ENCODE measurements around the gene HLA-DMA. TPM values are rescaled to one million over a fixed set of nuclear protein-coding genes. Genes with fewer than 3 reads are reported as not detected.

HLA-DMA gene
- total and polyA plus RNA-seq, 2 of the 13 experiments (the other 11 are each of a cell fraction or from before 2014, with no cell fraction given) = 0.70 to 0.71 TPM

DNA sequence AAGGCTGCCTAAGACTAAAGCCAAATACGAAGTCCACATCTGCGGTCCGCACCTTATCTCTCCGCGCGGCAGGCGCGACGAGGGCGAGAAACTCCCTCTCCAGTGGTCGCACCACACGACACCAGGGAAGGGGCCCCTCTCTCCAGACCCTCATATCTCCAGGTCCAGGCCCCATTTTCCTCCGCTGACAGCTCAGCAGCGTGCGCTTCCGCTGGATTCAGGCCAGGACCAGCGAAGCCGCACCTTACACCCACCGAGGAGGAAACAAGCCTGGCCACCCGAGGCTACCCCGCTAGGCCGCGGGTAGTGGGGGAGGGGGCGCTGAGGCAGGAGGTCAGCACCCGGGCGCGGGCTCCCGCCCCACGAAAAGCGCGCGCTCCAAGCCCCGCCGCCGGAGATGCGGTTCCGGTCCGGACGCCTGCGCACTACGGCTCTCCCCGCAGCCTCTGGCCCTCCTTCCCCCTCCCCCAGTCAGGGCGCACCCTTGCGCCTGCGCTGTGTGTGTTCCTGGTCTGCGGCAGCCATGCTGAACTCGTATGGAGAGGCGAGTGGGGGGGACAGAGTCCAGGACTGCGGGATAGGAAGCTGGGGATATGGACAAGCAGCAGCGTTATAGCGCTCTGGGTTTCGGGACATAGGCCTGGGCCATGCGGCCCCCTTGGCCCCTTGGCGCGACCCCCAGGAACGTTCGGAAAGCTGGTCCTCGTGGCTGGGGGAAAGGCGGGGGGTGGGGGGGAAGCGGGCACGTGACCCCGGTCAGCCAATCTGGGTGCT is 15.4 kb upstream of the HLA-DMA start, which contains the start of gene BRD2 (continued):
- peak; percentile 80; the same call in 1 of the 2 replicates for TF ChIP-seq HOXA9 (CRISPR knock-in tag; IDR thresholded peaks at IDR 0.05; ENCODE audit: borderline replicate concordance)
- TF ChIP-seq KLF12 (CRISPR knock-in tag; IDR thresholded peaks at IDR 0.05; ENCODE audit: borderline replicate concordance) = peak; percentile 88; the same call in 1 of the 2 replicates

DNA sequence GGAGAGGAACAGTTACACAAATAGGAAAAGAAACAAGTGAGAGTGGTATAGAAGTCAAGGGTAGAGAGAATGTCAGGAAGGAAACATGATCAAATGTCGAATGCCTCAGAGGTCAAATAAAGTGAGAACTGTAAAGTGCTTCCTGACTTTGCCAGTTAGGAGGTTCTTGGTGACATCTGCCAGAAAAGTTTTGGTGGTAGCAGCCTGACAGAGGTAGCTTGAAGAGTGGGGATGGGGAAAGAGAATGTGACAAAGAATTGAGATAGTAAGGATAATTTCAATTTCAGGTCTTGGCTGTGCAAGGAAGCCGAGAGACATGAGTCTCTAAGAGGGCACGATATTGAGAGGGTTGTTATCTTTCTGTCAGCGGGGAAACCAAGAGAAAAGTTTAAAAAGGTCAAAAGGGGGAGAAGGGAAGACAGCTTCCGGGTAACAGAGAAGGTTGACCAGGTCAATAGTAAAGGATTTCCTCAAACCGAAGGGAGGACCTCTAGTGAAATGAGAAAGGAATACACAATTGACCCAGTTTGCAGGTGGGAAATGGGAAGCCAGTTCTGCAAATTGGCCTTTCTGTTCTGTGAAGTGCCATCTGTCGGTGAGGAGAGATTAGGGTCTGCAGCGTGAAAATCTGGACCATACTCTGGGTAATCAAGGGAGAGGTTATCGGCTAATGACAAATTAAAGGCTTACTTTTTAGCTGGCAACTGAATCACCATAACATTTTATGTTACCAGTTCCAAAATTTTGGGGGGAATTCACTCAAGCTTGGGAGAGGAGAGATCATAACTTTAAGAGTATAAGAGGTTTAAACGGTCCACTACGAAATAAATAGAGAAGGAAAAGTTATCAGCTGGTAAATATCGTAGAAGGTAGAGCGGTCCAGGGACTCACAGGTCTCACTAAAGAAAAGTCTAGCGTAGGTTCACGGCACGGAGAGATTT is 14.5 kb upstream of the HLA-DMA start:
- H3K9ac ChIP-seq (ENCODE audit: insufficient read depth, low read depth, low read length) = peak overlapping the region; percentile 100
- H3K79me2 ChIP-seq (ENCODE audit: insufficient read depth, low read length) = peaks cover 43% of the 10 kb centered on the region
- H3K4me1 ChIP-seq (ENCODE audit: insufficient read depth, low read length) = peaks cover 39% of the 10 kb centered on the region
- ATAC-seq = peak; percentile 2; the same call in 2 of the 3 replicates
- intact Hi-C loops (cut with micrococcal nuclease; ENCODE audit: unreplicated experiment) = loop anchor here (5.0 kb wide), 1 partner anchor 80 kb away; no protein-coding TSS in a partner anchor
- peak; percentile 87 for DNase-seq (ENCODE audit: low spot score)
- in situ Hi-C loops (cut with HindIII; ENCODE audit: extremely low pct_ligation_motif_present, low pct_unique_long_range_greater_than_20kb) = loop anchor here (25.0 kb wide), 1 partner anchor 1055 kb away; the partner anchor contains the start of gene ZBTB12
- WGBS (ENCODE audit: low lambda C conversion rate) = 3% methylated on average over 16 of the region's 16 CpGs
- H3K27ac ChIP-seq (ENCODE audit: extremely low read length, insufficient read depth, low read length) = peak overlapping the region; percentile 99
- no peaks in the 10 kb centered on the region; a peak in 1 of 5 replicates for H3K27me3 ChIP-seq (ENCODE audit: control insufficient read depth in 1 of 2, insufficient read depth in 2 of 2, low read length in 2 of 2)
- CTCF ChIA-PET (ENCODE audit: low intra/inter-chr PET ratio, low total read pairs) = interaction anchor here (1.3 to 2.1 kb wide), 2 partner anchors 15 to 34 kb away, joined by 3 to 12 read pairs; partner anchors contain the start of gene HLA-DMA
- POLR2A ChIA-PET = interaction anchor here (0.7 to 10.5 kb wide), 6 partner anchors 14 to 350 kb away, joined by 3 to 305 read pairs (median 68); partner anchors contain the start of genes HLA-DMA, PSMB9, TAP1 and ZBTB22
- peak overlapping the region; percentile 93 for H3K4me2 ChIP-seq (ENCODE audit: low read depth, low read length)
- peak; percentile 93 for FAIRE-seq
- no peaks in the 10 kb centered on the region for H3K9me3 ChIP-seq (ENCODE audit: low read length)
- H2AFZ ChIP-seq (ENCODE audit: low read length) = no peak overlapping the region
- H4K20me1 ChIP-seq (ENCODE audit: insufficient read depth, low read length) = peaks cover 4% of the 10 kb centered on the region
- peaks cover 0 to 1% of the 10 kb centered on the region in 2 experiments; a peak in 2 of 5 replicates for H3K36me3 ChIP-seq (replicated peaks in 1 of 2; ENCODE audit: control insufficient read depth in 1 of 2, insufficient read depth in 2 of 2, low read length in 2 of 2)
- H3K4me3 ChIP-seq (replicated peaks in 1 of 3; ENCODE audit: insufficient read depth in 1 of 3, low read depth in 2 of 3, low read length in 3 of 3) = peak overlapping the region; percentile 75 to 96 (median 78)
- BruUV-seq (replicated peaks) = no TSS peak
- TF ChIP-seq, protein P1, sequence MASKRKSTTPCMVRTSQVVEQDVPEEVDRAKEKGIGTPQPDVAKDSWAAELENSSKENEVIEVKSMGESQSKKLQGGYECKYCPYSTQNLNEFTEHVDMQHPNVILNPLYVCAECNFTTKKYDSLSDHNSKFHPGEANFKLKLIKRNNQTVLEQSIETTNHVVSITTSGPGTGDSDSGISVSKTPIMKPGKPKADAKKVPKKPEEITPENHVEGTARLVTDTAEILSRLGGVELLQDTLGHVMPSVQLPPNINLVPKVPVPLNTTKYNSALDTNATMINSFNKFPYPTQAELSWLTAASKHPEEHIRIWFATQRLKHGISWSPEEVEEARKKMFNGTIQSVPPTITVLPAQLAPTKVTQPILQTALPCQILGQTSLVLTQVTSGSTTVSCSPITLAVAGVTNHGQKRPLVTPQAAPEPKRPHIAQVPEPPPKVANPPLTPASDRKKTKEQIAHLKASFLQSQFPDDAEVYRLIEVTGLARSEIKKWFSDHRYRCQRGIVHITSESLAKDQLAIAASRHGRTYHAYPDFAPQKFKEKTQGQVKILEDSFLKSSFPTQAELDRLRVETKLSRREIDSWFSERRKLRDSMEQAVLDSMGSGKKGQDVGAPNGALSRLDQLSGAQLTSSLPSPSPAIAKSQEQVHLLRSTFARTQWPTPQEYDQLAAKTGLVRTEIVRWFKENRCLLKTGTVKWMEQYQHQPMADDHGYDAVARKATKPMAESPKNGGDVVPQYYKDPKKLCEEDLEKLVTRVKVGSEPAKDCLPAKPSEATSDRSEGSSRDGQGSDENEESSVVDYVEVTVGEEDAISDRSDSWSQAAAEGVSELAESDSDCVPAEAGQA (IDR thresholded peaks at IDR 0.05; ENCODE audit: low read depth) = no peak; the same call in 1 of the 2 replicates
- TF ChIP-seq, protein P1 (CRISPR knock-in tag; IDR thresholded peaks at IDR 0.05; ENCODE audit: borderline replicate concordance) = no peak
- TF ChIP-seq PRMT3 (CRISPR knock-in tag; IDR thresholded peaks at IDR 0.05; ENCODE audit: borderline replicate concordance, low read depth) (no peak), PITX1 (CRISPR knock-in tag; IDR thresholded peaks at IDR 0.05) (peak; percentile 54; the same call in 1 of the 2 replicates), ZIK1 (CRISPR knock-in tag; IDR thresholded peaks at IDR 0.05; ENCODE audit: borderline replicate concordance, low read depth) (no peak), HNF4G (IDR thresholded peaks at IDR 0.05; ENCODE audit: borderline replicate concordance, low read depth, low read length) (no peak), HNF4G (CRISPR knock-in tag; IDR thresholded peaks at IDR 0.05; ENCODE audit: borderline replicate concordance, low read depth) (no peak), ZBTB20 (CRISPR knock-in tag; IDR thresholded peaks at IDR 0.05; ENCODE audit: borderline replicate concordance, low read depth) (no peak), ZNF337 (CRISPR knock-in tag; IDR thresholded peaks at IDR 0.05; ENCODE audit: borderline replicate concordance, low read depth) (no peak), RARA (CRISPR knock-in tag; IDR thresholded peaks at IDR 0.05) (peak; percentile 75), TCF7 (IDR thresholded peaks at IDR 0.05; ENCODE audit: low read depth) (no peak), CEBPG (CRISPR knock-in tag; IDR thresholded peaks at IDR 0.05) (no peak)
